NCI-H2107 treated with DMSO at 0.1 percent for 48 hours (cell line): ENCODE results near the gene ADSL.
"Not testable (repeated sequence)": the region's sequence is repeated elsewhere in the genome, so short reads cannot be mapped to it uniquely, and the experiment has no call there.

Source experiments
- DNase-seq: peaks from one replicate; lab custom pipeline; 2025; ENCODE audit not compliant: unreplicated experiment; lab: John Stamatoyannopoulos, UW

ADSL gene

GRCh38 chr22:40367342-40367741, 21.0 kb downstream of the ADSL start:
- no peak for DNase-seq

DNA sequence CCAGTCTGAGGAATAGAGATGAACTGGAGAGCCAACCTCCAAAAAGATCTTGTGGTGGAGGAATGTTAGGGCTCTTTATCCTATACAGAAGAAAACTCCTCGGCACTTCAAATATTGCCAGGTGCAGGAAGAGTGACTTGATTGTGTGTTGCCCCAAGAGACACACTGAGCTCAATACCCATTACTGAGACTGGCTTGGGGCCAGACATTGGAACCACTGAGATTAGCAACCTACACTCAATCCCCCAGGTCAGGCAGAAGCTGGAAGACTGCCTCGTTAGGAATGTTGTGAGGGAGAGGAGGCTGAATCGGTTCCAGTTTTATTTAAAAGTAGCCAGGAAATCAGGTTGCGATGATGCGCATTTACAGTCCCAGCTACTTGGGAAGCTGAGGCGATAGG, 21.7 kb downstream of the ADSL start:
- DNase-seq = peak; percentile 37

DNA sequence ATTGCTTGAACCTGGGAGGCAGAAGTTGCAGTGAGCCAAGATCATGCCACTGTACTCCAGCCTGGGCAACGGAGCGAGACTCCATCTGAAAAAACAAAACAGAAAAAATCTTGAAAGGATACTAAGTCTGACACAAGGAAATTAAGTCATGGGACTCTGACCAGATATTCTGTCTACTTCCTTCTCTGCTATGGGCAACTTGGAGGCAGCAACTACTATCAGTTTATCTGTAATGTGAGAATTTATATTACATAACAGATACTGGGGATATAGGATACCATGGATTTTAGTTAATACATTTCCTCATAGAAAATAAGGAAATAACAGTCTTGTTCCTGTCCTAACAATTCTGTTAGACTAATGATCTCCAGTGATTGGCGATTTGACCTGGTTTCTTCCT, 22.5 kb downstream of the ADSL start:
- DNase-seq = no peak

GRCh38 chr22:40374567-40374966, 28.3 kb downstream of the ADSL start:
- no peak for DNase-seq

GRCh38 chr22:40376149-40376548, 29.8 kb downstream of the ADSL start:
- DNase-seq = no peak

- no peak for DNase-seq
Observed at GRCh38 chr22:40377931-40378330, 31.6 kb downstream of the ADSL start.

DNA sequence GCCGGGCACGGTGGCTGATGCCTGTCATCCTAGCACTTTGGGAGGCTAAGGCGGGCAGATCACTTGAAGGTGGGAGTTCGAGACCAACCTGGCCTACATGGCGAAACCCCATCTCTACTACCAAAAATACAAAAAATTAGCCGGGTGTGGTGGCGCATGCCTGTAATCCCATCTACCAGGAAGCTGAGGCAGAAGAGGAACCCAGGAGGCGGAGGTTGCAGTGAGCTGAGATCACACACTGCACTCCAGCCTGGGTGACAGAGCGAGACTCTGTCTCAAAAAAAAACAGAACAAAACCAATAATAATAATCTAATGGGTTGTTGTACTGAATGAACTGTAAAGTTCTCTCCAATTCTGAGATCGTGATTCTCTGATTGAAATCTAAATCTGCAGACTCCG, 32.1 kb downstream of the ADSL start:
- not testable (repeated sequence) for DNase-seq

GRCh38 chr22:40381461-40381860, 35.2 kb downstream of the ADSL start:
- DNase-seq = no peak

DNA sequence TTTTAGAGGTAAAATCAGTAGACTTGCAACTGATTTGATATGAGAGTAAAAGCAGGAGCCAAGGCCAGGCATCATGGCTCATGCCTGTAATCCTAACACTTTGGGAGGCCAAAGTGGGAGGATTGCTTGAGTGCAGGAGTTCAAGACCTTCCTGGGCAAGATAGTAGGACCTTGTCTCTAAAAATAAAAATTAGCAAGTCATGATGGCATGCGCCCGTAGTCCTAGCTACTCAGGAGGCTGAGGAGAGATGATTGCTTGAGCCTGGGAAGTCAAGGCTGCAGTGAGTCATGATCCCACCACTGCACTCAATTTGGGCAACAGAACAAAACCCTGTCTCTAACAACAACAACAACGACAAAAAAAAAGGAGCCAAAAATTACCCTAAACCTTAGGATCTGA, 37.6 kb downstream of the ADSL start:
- no peak for DNase-seq

DNA sequence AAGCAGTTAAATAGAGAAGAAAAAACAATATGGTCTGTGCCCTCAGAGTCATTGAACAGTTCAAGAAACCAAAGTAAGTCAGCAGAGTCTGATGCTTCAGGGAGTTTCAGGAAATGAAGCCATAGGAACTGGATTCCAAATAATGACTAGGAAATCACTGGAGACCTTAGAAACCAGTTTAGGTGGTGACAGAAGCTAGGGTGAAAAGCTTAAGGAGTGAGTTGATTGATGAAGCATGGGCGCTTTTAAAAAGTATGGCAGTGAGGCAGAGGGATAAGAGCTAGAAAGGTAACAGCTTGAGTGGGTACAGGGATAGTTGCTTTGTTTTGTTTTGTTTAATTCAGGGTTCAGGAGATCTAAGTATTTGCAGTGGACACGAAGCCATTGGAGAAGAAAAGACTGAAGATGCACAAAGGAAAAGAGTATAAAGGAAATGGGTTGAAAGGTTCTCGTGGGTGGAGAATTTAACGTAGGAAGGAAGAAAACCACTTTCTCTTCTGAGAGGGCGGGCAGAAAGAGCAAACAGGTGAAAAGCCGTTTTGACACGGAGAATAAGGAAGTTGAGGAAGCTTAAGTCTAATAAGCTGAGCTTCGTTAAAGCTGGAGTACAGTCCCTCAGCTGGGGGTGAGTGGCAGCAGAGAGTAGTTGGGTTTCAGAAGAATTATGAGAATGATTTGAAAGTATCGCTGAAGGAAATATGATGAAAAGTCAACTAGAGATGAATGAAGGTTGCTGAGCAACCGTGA, 38.9 kb downstream of the ADSL start:
- no peak for DNase-seq

GRCh38 chr22:40387746-40388145, 41.4 kb downstream of the ADSL start:
- no peak for DNase-seq

GRCh38 chr22:40388231-40388630, 41.9 kb downstream of the ADSL start:
- DNase-seq = no peak

- DNase-seq = no peak
Observed at GRCh38 chr22:40391417-40391816, 45.1 kb downstream of the ADSL start.

- DNase-seq = no peak
Observed at GRCh38 chr22:40392618-40393017, 46.3 kb downstream of the ADSL start.

DNA sequence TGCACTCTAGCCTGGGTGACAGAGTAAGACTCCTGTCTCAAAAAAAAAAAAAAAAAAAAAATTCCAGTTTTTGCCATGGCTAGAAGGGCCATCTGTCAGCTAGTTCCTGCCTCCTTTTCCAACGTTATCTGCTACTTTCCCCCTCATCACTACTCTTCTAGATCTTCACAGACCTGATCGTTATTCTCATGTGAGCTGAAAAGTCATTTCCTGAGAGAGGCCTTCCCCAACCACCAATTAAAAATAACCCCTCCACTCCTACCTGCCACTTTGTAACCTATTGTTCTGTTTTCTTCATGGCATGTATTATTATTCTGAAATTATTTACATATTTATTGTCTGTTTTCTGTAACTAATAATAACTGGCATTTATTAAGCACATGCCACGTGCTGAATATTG, 48.3 kb downstream of the ADSL start:
- no peak for DNase-seq

GRCh38 chr22:40395607-40396006, 49.3 kb downstream of the ADSL start:
- DNase-seq = no peak

- DNase-seq = no peak
Observed at GRCh38 chr22:40396882-40397281, 50.6 kb downstream of the ADSL start.

GRCh38 chr22:40397396-40397795, 51.1 kb downstream of the ADSL start:
- no peak for DNase-seq

DNA sequence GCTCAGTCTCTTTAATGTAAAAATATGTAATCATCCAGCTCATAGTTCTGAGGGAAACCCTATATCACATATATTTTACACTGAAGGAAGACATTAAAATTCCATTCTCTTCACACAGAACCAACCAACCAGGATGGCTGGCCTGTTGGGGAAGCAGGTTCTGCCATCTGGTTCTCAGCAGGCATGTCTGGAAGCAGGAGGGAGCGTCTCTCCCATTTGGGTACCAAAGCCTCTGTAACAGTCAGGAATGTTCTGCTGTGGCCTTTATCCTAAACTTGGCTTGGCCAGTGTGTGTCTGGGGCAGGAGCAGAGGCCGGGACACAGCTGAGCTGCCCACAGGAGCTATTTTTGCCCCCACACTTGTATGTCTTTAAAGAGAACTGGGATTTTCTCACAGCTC, 53.3 kb downstream of the ADSL start:
- no peak for DNase-seq

GRCh38 chr22:40400159-40400558, 53.9 kb downstream of the ADSL start:
- no peak for DNase-seq

DNA sequence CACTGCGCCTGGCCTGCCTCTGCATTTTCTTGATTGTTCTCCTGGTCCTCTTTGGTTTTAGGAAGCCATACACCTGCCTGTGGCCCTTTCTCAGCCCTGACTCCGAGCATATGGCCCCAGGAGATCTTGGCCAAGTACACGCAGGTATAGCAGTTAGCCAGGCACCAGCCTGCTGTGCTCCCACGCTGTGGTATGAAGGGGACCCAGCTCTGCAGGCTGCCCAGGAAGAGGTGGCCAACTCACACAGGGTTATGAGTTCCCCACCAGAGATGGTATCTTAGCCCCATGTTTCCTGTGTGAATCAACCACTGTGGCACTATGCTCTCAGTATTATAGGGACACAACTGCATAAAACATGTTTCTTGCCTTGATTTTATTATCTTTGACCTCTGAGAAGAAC, 55.2 kb downstream of the ADSL start:
- DNase-seq = no peak

GRCh38 chr22:40401981-40402406, 55.7 kb downstream of the ADSL start:
- no peak for DNase-seq

DNA sequence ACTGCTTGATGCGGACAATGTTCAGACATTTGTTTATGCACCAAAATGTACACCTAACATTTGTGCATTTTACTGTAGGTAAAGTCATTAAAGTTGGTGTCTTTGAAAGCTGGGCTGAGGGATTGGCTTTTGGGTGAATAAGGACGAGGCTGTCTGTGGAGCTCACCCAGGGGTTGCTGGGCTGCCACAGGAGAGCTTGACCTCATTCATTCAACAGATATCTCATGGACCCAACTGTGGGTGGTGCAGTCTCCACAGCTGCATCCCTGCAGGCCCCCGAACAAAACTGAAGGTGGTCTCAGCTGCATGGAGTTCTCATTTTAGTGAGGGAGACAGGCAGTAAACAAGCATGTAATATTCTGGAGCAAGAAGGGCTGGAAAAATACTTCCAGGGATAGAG, 56.8 kb downstream of the ADSL start:
- no peak for DNase-seq
